Tibial nerve (tissue), 3 donors: ENCODE data around the gene VSTM4.

Source experiments
- CTCF ChIP-seq, 5 experiments: fragments of 200-600 bp in 3 of 5; fragments of 450-650 bp in 2 of 5; sonication (generic) in 3 of 5; IDR thresholded peaks; one replicate each; pipeline ENCODE4 v1.5.1; 2016 to 2019; ENCODE audit warnings: antibody characterized with exemption in 5 of 5, mild to moderate bottlenecking in 3 of 5, moderate library complexity in 2 of 5
- POLR2A ChIP-seq, 2 donors: fragments of 450-650 bp; IDR thresholded peaks; one replicate each; pipeline ENCODE4 v1.6.1; 2017; ENCODE audit warnings: antibody characterized with exemption in 2 of 2, mild to moderate bottlenecking in 2 of 2, moderate library complexity in 2 of 2

DNA sequence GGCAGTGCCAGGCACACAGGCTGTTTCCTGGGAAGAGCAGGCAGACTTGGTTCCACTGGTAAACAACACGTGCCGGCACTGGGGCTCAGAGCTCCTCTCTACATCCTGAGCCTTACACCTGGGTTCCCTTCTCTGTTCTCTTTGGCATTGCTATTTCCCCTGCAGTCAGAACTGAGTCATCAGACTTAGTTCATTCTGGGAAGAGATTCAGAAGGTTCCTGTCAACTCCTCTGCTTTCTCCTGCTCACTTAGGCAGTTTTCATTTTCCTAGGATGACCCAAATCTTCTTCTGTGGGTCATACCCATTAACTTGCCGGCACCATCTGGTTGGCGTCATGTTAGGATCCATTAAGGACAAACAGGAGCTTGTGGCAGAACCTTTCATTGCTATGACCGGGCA lies 142.3 kb downstream of the VSTM4 start:
- TF ChIP-seq CTCF (IDR thresholded peaks at IDR 0.05) (no peak), POLR2A (IDR thresholded peaks at IDR 0.05) (no peak)
